OCI-LY7 (cell line): Measurements from ENCODE around the gene PAX2.

Experiments used
- CTCF ChIP-seq: fragments of 200-600 bp; sonication (generic); conservative IDR thresholded peaks from 2 replicates; pipeline ENCODE4 v1.5.1; 2014; ENCODE audit warnings: mild to moderate bottlenecking, antibody characterized with exemption, low read length, moderate library complexity, mixed read lengths
- EZH2phosphoT487 ChIP-seq: fragments of 200-600 bp; sonication (generic); IDR thresholded peaks from 2 replicates; pipeline ENCODE4 v1.6.1; 2018; ENCODE audit warnings: low read depth, borderline replicate concordance, mild to moderate bottlenecking, mixed run types, antibody characterized with exemption, low read length, moderate library complexity, mixed read lengths

GRCh38 chr10:100826983-100827818 is 81.8 kb downstream of the PAX2 start:
- TF ChIP-seq CTCF: 0 out of 2 replicates have a peak, but pooled peaks have one; percentile 15
- TF ChIP-seq EZH2phosphoT487: peak; percentile 64; the same call in 1 of the 2 replicates
